Mucosa of descending colon (tissue), 3 donors: Measurements from ENCODE around the gene TSEN34. TPM values are rescaled to one million over a fixed set of nuclear protein-coding genes. Genes with fewer than 3 reads are reported as not detected.

Source experiments
- ATAC-seq: fragments of 200-7000 bp; cut with Tn5 transposase; one replicate; pipeline ENCODE4 v1.9.1; 2020; ENCODE audit warnings: mild to moderate bottlenecking, moderate library complexity
- DNase-seq, 3 donors: peaks; one replicate each; pipeline ENCODE4 v3.0.0-alpha.2; 2020
- H3K36me3 ChIP-seq: fragments of 200-600 bp; one replicate; pipeline ENCODE4 v1.8.0; 2021; ENCODE audit warnings: low read depth, mild to moderate bottlenecking
- H3K4me1 ChIP-seq: fragments of 200-600 bp; one replicate; pipeline ENCODE4 v1.8.0; 2021; ENCODE audit warnings: low read depth, mild to moderate bottlenecking
- H3K4me3 ChIP-seq: fragments of 200-600 bp; one replicate; pipeline ENCODE4 v1.8.0; 2021; ENCODE audit warnings: mild to moderate bottlenecking
- H3K9me3 ChIP-seq: fragments of 200-600 bp; one replicate; pipeline ENCODE4 v1.8.0; 2021; ENCODE audit warnings: mild to moderate bottlenecking
- CTCF ChIP-seq: fragments of 200-600 bp; IDR thresholded peaks from one replicate; pipeline ENCODE4 v1.8.0; 2022; ENCODE audit warnings: antibody characterized with exemption, mild to moderate bottlenecking
- intact Hi-C, 2 donors: fragments of 100-400 bp; cut with DNase I in 1 of 2; cut with micrococcal nuclease in 1 of 2; formaldehyde crosslinking; loops; one replicate each; pipeline versions ENCODE4 v1.11.0 to v1.11.1; 2022; cut with DNase I, micrococcal nuclease
- long read RNA-seq, 2 donors: library from polyadenylated mRNA; unstranded; transcript quantifications; one replicate each; pipeline ENCODE4 v2.0.0, GENCODE V29; 2019 to 2021
- total RNA-seq, 3 donors: library from RNA; stranded (reverse); fragmentation: NEBNext Ultra II Directional in 2 of 3; extraction: Animal tissue kit (Norgen Biotek cat#: 25700) in 2 of 3; gene quantifications; one replicate each; pipeline versions ENCODE4 v1.2.1 to v1.2.4, GENCODE V29; 2021 to 2023
- donor health status: DM: no; HTN: no; CAD: no; lungs with moderate emphysema.
- donor health status: DM: no; HTN: no; CAD: no.
- donor health status: DM: no; HTN: yes; CAD: no.

TSEN34 gene
- 10 to 100 TPM; 35.0 to 40.3 (median 35.2) TPM for total RNA-seq
- long read RNA-seq, donor 1, transcript TSEN34-203 (4 exons, 1,349 nt), result major isoform, 62 of 111 reads
- long read RNA-seq, donor 1, transcript TSEN34-202 (5 exons, 1,548 nt), result minor isoform, 8 of 111 reads
- long read RNA-seq, donor 1, transcript TSEN34-201 (5 exons, 2,294 nt), result minor isoform, 17 of 111 reads
- long read RNA-seq, donor 1, partial matches to known transcripts, result 6 of 111 reads
- long read RNA-seq, donor 1, other reads (novel, unspliced or antisense), result 15 of 111 reads
- long read RNA-seq, donor 2, transcript TSEN34-203 (4 exons, 1,349 nt), result major isoform, 31 of 55 reads
- long read RNA-seq, donor 2, transcript TSEN34-201 (5 exons, 2,294 nt), result minor isoform, 17 of 55 reads
- long read RNA-seq, donor 2, partial matches to known transcripts, result 3 of 55 reads
- long read RNA-seq, donor 2, other reads (novel, unspliced or antisense), result 2 of 55 reads

- peaks cover 29% of the 10 kb centered on the region for H3K4me1 ChIP-seq
- H3K36me3 ChIP-seq, result peaks cover 23% of the 10 kb centered on the region
- no peak for TF ChIP-seq CTCF
- ATAC-seq, result peak; percentile 54
- H3K4me3 ChIP-seq, result peak within 1 kb of the TSS; percentile 45
- intact Hi-C loops, result no loop called here
- DNase-seq, result peak in 2 of 3 donors; percentile 91 to 92
- H3K9me3 ChIP-seq, result no peaks in the 10 kb centered on the region
Measured at GRCh38 chr19:54191011-54191810, at the start of gene TSEN34. Gene TSEN34, plus strand, starts transcription at chr19:54191308. Its CDS starts 57 bp downstream, at chr19:54191365.

- DNase-seq (no peak), ATAC-seq (no peak)
- no peak for TF ChIP-seq CTCF
- Histone ChIP-seq H3K4me1 (peaks cover 27% of the 10 kb centered on the region), H3K9me3 (no peaks in the 10 kb centered on the region), H3K36me3 (peaks cover 20% of the 10 kb centered on the region), H3K4me3 (no peak overlapping the region)
- intact Hi-C loops, result no loop called here
Measured at GRCh38 chr19:54141356-54141755, 49.8 kb upstream of the TSEN34 start.

- Histone ChIP-seq H3K4me1 (peaks cover 21% of the 10 kb centered on the region), H3K36me3 (peaks cover 22% of the 10 kb centered on the region), H3K4me3 (no peak overlapping the region), H3K9me3 (no peaks in the 10 kb centered on the region)
- TF ChIP-seq CTCF, result no peak
- intact Hi-C loops, result no loop called here
- no peak for DNase-seq
- no peak for ATAC-seq
Measured at GRCh38 chr19:54142166-54142780, 48.8 kb upstream of the TSEN34 start.

- TF ChIP-seq CTCF, result no peak
- DNase-seq (no peak), ATAC-seq (no peak)
- no peaks in the 10 kb centered on the region for H3K9me3 ChIP-seq
- no peak overlapping the region for H3K4me3 ChIP-seq
- peaks cover 3% of the 10 kb centered on the region for H3K4me1 ChIP-seq
- peaks cover 24% of the 10 kb centered on the region for H3K36me3 ChIP-seq
- intact Hi-C loops, result no loop called here
Measured at GRCh38 chr19:54145541-54146158, 45.5 kb upstream of the TSEN34 start.

- no peaks in the 10 kb centered on the region for H3K9me3 ChIP-seq
- TF ChIP-seq CTCF, result no peak
- intact Hi-C loops, result no loop called here
- no peak overlapping the region for H3K4me3 ChIP-seq
- H3K4me1 ChIP-seq, result no peaks in the 10 kb centered on the region
- no peak for ATAC-seq
- peaks cover 32% of the 10 kb centered on the region for H3K36me3 ChIP-seq
- DNase-seq, result no peak
Measured at GRCh38 chr19:54147676-54148075, 43.4 kb upstream of the TSEN34 start.
